Stomach (tissue), 4 donors: ENCODE data around the gene CDADC1.

ENCODE experiments used
- CTCF ChIP-seq, 7 experiments: fragments of 450-650 bp in 4 of 7; fragments of 200-600 bp in 3 of 7; sonication (generic) in 3 of 7; IDR thresholded peaks; one replicate each; pipeline ENCODE4 v1.5.1; 2016 to 2019; ENCODE audit warnings: antibody characterized with exemption in 7 of 7, control low read depth in 2 of 7, mild to moderate bottlenecking in 1 of 7
- EP300 ChIP-seq: sonication (generic); formaldehyde crosslinking; IDR thresholded peaks from one replicate; pipeline ENCODE4 v1.6.1; 2017; ENCODE audit warnings: antibody characterized with exemption
- POLR2A ChIP-seq, 4 donors: fragments of 450-650 bp; IDR thresholded peaks; one replicate each; pipeline ENCODE4 v1.6.1; 2016; ENCODE audit warnings: antibody characterized with exemption in 4 of 4, control low read depth in 2 of 4, mild to moderate bottlenecking in 1 of 4, moderate library complexity in 1 of 4

- TF ChIP-seq CTCF (IDR thresholded peaks at IDR 0.05) (no peak), EP300 (no peak), POLR2A (IDR thresholded peaks at IDR 0.05) (no peak)
Measured at GRCh38 chr13:49217962-49218492, 29.7 kb upstream of the CDADC1 start.
